ENCODE measurements around the gene KRT37. TPM values are rescaled to one million over a fixed set of nuclear protein-coding genes. Genes with fewer than 3 reads are reported as not detected.

KRT37 gene
- total RNA-seq, 1 donor from 2014 or later, result not detected

- no peak for DNase-seq (ENCODE audit: extremely low spot score, unreplicated experiment)
- H3K4me1 Mint-ChIP-seq (ENCODE audit: unreplicated experiment), result peaks cover 28% of the 10 kb centered on the region
- H3K27me3 Mint-ChIP-seq (ENCODE audit: unreplicated experiment), result no peaks in the 10 kb centered on the region
- no peaks in the 10 kb centered on the region for H3K9me3 Mint-ChIP-seq (ENCODE audit: unreplicated experiment)
- peak overlapping the region; percentile 56 for H3K27ac Mint-ChIP-seq (ENCODE audit: unreplicated experiment)
- TF ChIP-seq CTCF (IDR thresholded peaks at IDR 0.05), result no peak
- no peak overlapping the region for H3K4me3 Mint-ChIP-seq (ENCODE audit: unreplicated experiment)
- no peaks in the 10 kb centered on the region for H3K36me3 Mint-ChIP-seq (ENCODE audit: unreplicated experiment)
Observed at GRCh38 chr17:41404024-41404671, 20.2 kb downstream of the KRT37 start.

GRCh38 chr17:41403404-41404023, 20.9 kb downstream of the KRT37 start:
- Mint-ChIP-seq H3K36me3 (ENCODE audit: unreplicated experiment) (no peaks in the 10 kb centered on the region), H3K27me3 (ENCODE audit: unreplicated experiment) (no peaks in the 10 kb centered on the region), H3K4me1 (ENCODE audit: unreplicated experiment) (peaks cover 28% of the 10 kb centered on the region), H3K4me3 (ENCODE audit: unreplicated experiment) (no peak overlapping the region), H3K9me3 (ENCODE audit: unreplicated experiment) (no peaks in the 10 kb centered on the region), H3K27ac (ENCODE audit: unreplicated experiment) (no peak overlapping the region)
- TF ChIP-seq CTCF (IDR thresholded peaks at IDR 0.05), result no peak
- DNase-seq (ENCODE audit: extremely low spot score, unreplicated experiment), result no peak

GRCh38 chr17:41402161-41402560, 22.2 kb downstream of the KRT37 start:
- Mint-ChIP-seq H3K9me3 (ENCODE audit: unreplicated experiment) (no peaks in the 10 kb centered on the region), H3K36me3 (ENCODE audit: unreplicated experiment) (no peaks in the 10 kb centered on the region), H3K27me3 (ENCODE audit: unreplicated experiment) (no peaks in the 10 kb centered on the region), H3K4me1 (ENCODE audit: unreplicated experiment) (peaks cover 28% of the 10 kb centered on the region), H3K4me3 (ENCODE audit: unreplicated experiment) (no peak overlapping the region), H3K27ac (ENCODE audit: unreplicated experiment) (peak overlapping the region; percentile 2)
- DNase-seq (ENCODE audit: extremely low spot score, unreplicated experiment), result no peak
- TF ChIP-seq CTCF (IDR thresholded peaks at IDR 0.05), result no peak

GRCh38 chr17:41396996-41397660, 27.3 kb downstream of the KRT37 start, which contains the start of gene KRT31:
TSS of gene KRT31 (minus strand) at chr17:41397608. CDS start at chr17:41397539, 69 bp downstream.
- no peaks in the 10 kb centered on the region for H3K36me3 Mint-ChIP-seq (ENCODE audit: unreplicated experiment)
- H3K9me3 Mint-ChIP-seq (ENCODE audit: unreplicated experiment), result no peaks in the 10 kb centered on the region
- H3K27ac Mint-ChIP-seq (ENCODE audit: unreplicated experiment), result no peak within 1 kb of the TSS
- no peaks in the 10 kb centered on the region for H3K27me3 Mint-ChIP-seq (ENCODE audit: unreplicated experiment)
- no peak for TF ChIP-seq CTCF (IDR thresholded peaks at IDR 0.05)
- no peak for DNase-seq (ENCODE audit: extremely low spot score, unreplicated experiment)
- H3K4me1 Mint-ChIP-seq (ENCODE audit: unreplicated experiment), result peaks cover 3% of the 10 kb centered on the region
- no peak within 1 kb of the TSS for H3K4me3 Mint-ChIP-seq (ENCODE audit: unreplicated experiment)

GRCh38 chr17:41396340-41396739, 28.0 kb downstream of the KRT37 start:
- Mint-ChIP-seq H3K36me3 (ENCODE audit: unreplicated experiment) (no peaks in the 10 kb centered on the region), H3K27me3 (ENCODE audit: unreplicated experiment) (no peaks in the 10 kb centered on the region), H3K4me1 (ENCODE audit: unreplicated experiment) (peaks cover 1% of the 10 kb centered on the region), H3K9me3 (ENCODE audit: unreplicated experiment) (no peaks in the 10 kb centered on the region), H3K27ac (ENCODE audit: unreplicated experiment) (no peak overlapping the region), H3K4me3 (ENCODE audit: unreplicated experiment) (no peak overlapping the region)
- no peak for DNase-seq (ENCODE audit: extremely low spot score, unreplicated experiment)
- no peak for TF ChIP-seq CTCF (IDR thresholded peaks at IDR 0.05)
